ENCODE measurements around the gene AGPAT1. TPM values are rescaled to one million over a fixed set of nuclear protein-coding genes. Genes with fewer than 3 reads are reported as not detected.
"Not testable (repeated sequence)": the region's sequence is repeated elsewhere in the genome, so short reads cannot be mapped to it uniquely, and the experiment has no call there.

Gene AGPAT1
- total and polyA plus RNA-seq, 8 donors = 55.5 to 78.4 (median 69.8) TPM

GRCh38 chr6:32215617-32216016 lies 39.7 kb upstream of the AGPAT1 start:
- Histone ChIP-seq H3K36me3 (peaks cover 0 to 13% of the 10 kb centered on the region in 2 donors), H3K27me3 (no peaks in the 10 kb centered on the region), H3K27ac (no peak overlapping the region), H3K4me1 (no peaks in the 10 kb centered on the region), H3K4me3 (no peak overlapping the region), H3K9me3 (no peaks in the 10 kb centered on the region)
- ATAC-seq (no peak), DNase-seq (no peak)
- intact Hi-C loops (cut with DNase I) = no loop called here
- TF ChIP-seq CTCF (IDR thresholded peaks at IDR 0.05) = no peak

- TF ChIP-seq CTCF (IDR thresholded peaks at IDR 0.05) = no peak
- no peak overlapping the region for H3K27ac ChIP-seq
These were observed 38.2 kb upstream of the AGPAT1 start for GRCh38 chr6:32214126-32214525.

DNA sequence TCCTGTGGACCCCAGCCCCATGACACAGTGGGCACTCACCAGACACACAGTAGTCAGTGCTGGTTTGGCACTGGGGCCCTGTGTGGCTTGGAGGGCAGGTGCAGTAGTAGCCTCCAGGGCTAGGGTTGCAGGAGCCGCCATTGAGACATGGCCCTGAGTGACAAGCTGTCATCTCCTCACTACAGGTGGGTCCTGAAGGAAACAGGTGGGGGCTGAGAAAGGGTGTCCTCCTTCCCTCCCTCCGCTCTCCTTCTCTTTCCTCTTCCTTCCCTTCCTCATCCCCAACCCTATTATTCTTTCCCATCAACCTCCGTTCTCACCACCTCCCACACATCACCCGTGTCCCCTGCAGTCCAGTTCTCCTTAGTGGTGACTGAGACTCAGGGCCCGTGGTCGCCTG lies 37.8 kb upstream of the AGPAT1 start:
- DNase-seq (no peak), ATAC-seq (no peak)
- no peak for TF ChIP-seq CTCF (IDR thresholded peaks at IDR 0.05)
- H3K9me3 ChIP-seq = no peaks in the 10 kb centered on the region
- intact Hi-C loops (cut with DNase I) = no loop called here
- H3K4me3 ChIP-seq = no peak overlapping the region
- no peaks in the 10 kb centered on the region for H3K4me1 ChIP-seq
- H3K27me3 ChIP-seq = no peaks in the 10 kb centered on the region
- H3K36me3 ChIP-seq = peaks cover 0 to 9% of the 10 kb centered on the region in 2 donors
- H3K27ac ChIP-seq = no peak overlapping the region

More at GRCh38 chr6:32214126-32214525, 38.2 kb upstream of the AGPAT1 start:
- H3K4me1 ChIP-seq = no peaks in the 10 kb centered on the region
- ATAC-seq (no peak), DNase-seq (no peak)
- H3K27me3 ChIP-seq = no peaks in the 10 kb centered on the region
- peaks cover 0 to 11% of the 10 kb centered on the region in 2 donors for H3K36me3 ChIP-seq
- no peak overlapping the region for H3K4me3 ChIP-seq
- H3K9me3 ChIP-seq = no peaks in the 10 kb centered on the region
- intact Hi-C loops (cut with DNase I) = no loop called here

DNA sequence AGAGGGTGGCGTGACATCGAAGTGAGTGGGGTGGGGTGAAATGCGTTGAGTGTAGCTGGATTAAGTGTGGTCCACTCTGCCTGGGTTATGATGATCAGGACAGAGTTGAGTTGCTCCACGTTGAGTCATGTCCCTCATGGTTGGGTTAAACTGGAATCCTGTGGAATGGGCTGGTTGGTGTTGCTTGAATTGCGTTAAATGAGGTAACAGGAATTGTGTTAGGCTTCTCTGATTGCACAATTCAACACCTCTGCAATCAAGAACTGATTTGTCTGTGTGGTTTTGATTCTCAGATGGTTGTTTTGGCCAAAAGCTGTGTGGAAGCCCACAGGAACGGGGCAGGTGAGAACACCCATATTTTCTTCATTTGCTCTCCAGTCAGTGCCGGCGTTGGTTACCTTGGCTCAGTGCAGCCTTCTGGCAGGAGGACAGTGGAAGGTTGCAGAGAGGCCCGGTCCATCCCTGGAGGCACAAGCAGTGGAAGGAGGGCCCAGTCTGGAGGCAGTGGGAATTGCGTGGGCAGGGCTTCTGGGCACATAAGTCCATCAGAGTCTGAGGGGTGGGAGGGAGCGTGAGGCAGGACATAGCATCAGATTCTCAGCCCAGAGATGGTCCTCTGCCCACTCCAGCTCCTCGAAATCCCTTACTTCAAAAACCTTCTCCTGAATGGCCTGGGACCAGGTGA lies 36.3 kb upstream of the AGPAT1 start:
- intact Hi-C loops (cut with DNase I) = no loop called here
- Histone ChIP-seq H3K27me3 (no peaks in the 10 kb centered on the region), H3K4me1 (no peaks in the 10 kb centered on the region), H3K36me3 (peaks cover 0 to 13% of the 10 kb centered on the region in 2 donors), H3K9me3 (no peaks in the 10 kb centered on the region), H3K4me3 (no peak overlapping the region), H3K27ac (no peak overlapping the region)
- ATAC-seq (no peak), DNase-seq (no peak)
- TF ChIP-seq CTCF (IDR thresholded peaks at IDR 0.05) = no peak

DNA sequence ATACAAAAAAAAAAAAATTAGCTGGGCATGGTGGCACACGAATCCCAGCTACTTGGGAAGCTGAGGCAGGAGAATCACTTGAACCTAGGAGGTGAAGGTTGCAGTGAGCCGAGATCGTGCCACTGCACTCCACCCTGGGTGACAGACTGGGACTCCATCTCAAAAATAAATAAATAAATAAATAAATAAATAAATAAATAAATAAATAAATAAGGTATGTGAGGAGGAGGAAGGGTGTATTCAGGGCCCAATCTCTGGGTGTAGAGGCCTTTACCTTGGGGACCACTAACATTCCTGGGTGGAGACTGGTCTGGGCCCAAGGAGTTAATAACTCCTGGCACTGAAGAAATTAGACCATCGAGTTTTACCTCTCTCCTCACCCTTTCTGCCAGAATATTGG lies 35.5 kb upstream of the AGPAT1 start:
- intact Hi-C loops (cut with DNase I); H3K4me3 ChIP-seq; H3K9me3 ChIP-seq; ATAC-seq; DNase-seq; H3K27me3 ChIP-seq; H3K27ac ChIP-seq; H3K4me1 ChIP-seq: not testable (repeated sequence)
- H3K36me3 ChIP-seq = peaks cover 0 to 13% of the 10 kb centered on the region in 2 donors

- TF ChIP-seq CTCF (IDR thresholded peaks at IDR 0.05) = no peak
- Histone ChIP-seq H3K36me3 (peaks cover 0 to 13% of the 10 kb centered on the region in 2 donors), H3K4me1 (no peaks in the 10 kb centered on the region), H3K27ac (no peak overlapping the region), H3K27me3 (no peaks in the 10 kb centered on the region), H3K9me3 (no peaks in the 10 kb centered on the region), H3K4me3 (no peak overlapping the region)
- DNase-seq (no peak), ATAC-seq (no peak)
- intact Hi-C loops (cut with DNase I) = no loop called here
These were observed 34.3 kb upstream of the AGPAT1 start for GRCh38 chr6:32210191-32210601.
